HEK293 (cell line): ENCODE results near the gene TNPO3.

Source experiments
- CTCF ChIA-PET: fragments of 350-600 bp; formaldehyde crosslinking; extraction: SDS; loops from one replicate; lab custom pipeline; 2021; ENCODE audit warnings: antibody characterized with exemption; lab: Yijun Ruan, JAX
- POLR2A ChIA-PET: fragments of 300-600 bp; formaldehyde crosslinking; extraction: SDS; loops from one replicate; lab custom pipeline; 2020; ENCODE audit warnings: antibody characterized with exemption, inconsistent platforms; lab: Yijun Ruan, JAX
- H3K27ac ChIP-seq: fragments of 200-500 bp; sonication (Bioruptor generic); 2 replicates; pipeline ENCODE4 v1.5.1; 2014; ENCODE audit warnings: low read depth, low read length, control low read depth, inconsistent platforms; ENCODE audit errors: extremely low read depth
- H3K36me3 ChIP-seq, 2 experiments: fragments of 200-500 bp in 1 of 2; sonication (Bioruptor generic) in 1 of 2; 1 replicate in 1 of 2; 2 replicates in 1 of 2; pipeline ENCODE4 v1.5.1; 2014 to 2017; ENCODE audit warnings: inconsistent platforms in 2 of 2, low read length in 2 of 2; ENCODE audit not compliant: control insufficient read depth in 2 of 2, insufficient read depth in 1 of 2
- H3K4me1 ChIP-seq: fragments of 200-500 bp; sonication (Bioruptor generic); 2 replicates; pipeline ENCODE4 v1.5.1; 2014; ENCODE audit warnings: mild to moderate bottlenecking, low read length, inconsistent platforms; ENCODE audit not compliant: control insufficient read depth, insufficient read depth
- H3K4me3 ChIP-seq: 2 replicates; pipeline ENCODE4 v1.5.1; 2011; ENCODE audit warnings: low read depth, mild to moderate bottlenecking, control low read depth, low read length, moderate library complexity
- H3K9me3 ChIP-seq: fragments of 200-500 bp; sonication (Bioruptor generic); 2 replicates; pipeline ENCODE4 v1.5.1; 2014; ENCODE audit warnings: low read depth, low read length, inconsistent platforms; ENCODE audit not compliant: control insufficient read depth, insufficient read depth
- FEZF1 ChIP-seq: fragments of 450-650 bp; formaldehyde crosslinking; IDR thresholded peaks from 2 replicates; pipeline ENCODE4 v1.5.1; 2016; ENCODE audit warnings: missing biosample characterization, missing genetic modification characterization
- GLIS1 ChIP-seq: fragments of 450-650 bp; formaldehyde crosslinking; IDR thresholded peaks from 2 replicates; pipeline ENCODE4 v1.5.1; 2016; ENCODE audit warnings: missing biosample characterization, missing genetic modification characterization
- KLF16 ChIP-seq: fragments of 450-650 bp; formaldehyde crosslinking; IDR thresholded peaks from 2 replicates; pipeline ENCODE4 v1.5.1; 2017; ENCODE audit warnings: missing biosample characterization, missing genetic modification characterization
- OSR2 ChIP-seq: fragments of 450-650 bp; formaldehyde crosslinking; IDR thresholded peaks from 2 replicates; pipeline ENCODE4 v1.5.1; 2016; ENCODE audit warnings: missing biosample characterization, missing genetic modification characterization
- SCRT1 ChIP-seq: fragments of 450-650 bp; formaldehyde crosslinking; IDR thresholded peaks from 2 replicates; pipeline ENCODE4 v1.5.1; 2016; ENCODE audit warnings: missing biosample characterization, missing genetic modification characterization, borderline replicate concordance
- WT1 ChIP-seq: fragments of 450-650 bp; formaldehyde crosslinking; IDR thresholded peaks from 2 replicates; pipeline ENCODE4 v1.5.1; 2016; ENCODE audit warnings: missing biosample characterization, missing genetic modification characterization
- YY1 ChIP-seq: fragments of 450-650 bp; formaldehyde crosslinking; IDR thresholded peaks from 2 replicates; pipeline ENCODE4 v1.5.1; 2018; ENCODE audit warnings: missing biosample characterization, missing genetic modification characterization
- YY2 ChIP-seq: fragments of 450-650 bp; formaldehyde crosslinking; IDR thresholded peaks from 2 replicates; pipeline ENCODE4 v1.5.1; 2016; ENCODE audit warnings: missing biosample characterization, missing genetic modification characterization
- ZBTB8A ChIP-seq: fragments of 450-650 bp; formaldehyde crosslinking; IDR thresholded peaks from 2 replicates; pipeline ENCODE4 v1.5.1; 2016; ENCODE audit warnings: missing biosample characterization, missing genetic modification characterization
- ZFP69B ChIP-seq: fragments of 450-650 bp; formaldehyde crosslinking; IDR thresholded peaks from 2 replicates; pipeline ENCODE4 v1.5.1; 2016; ENCODE audit warnings: missing biosample characterization, missing genetic modification characterization
- ZNF2 ChIP-seq: fragments of 450-650 bp; formaldehyde crosslinking; IDR thresholded peaks from 2 replicates; pipeline ENCODE4 v1.5.1; 2016; ENCODE audit warnings: missing biosample characterization, missing genetic modification characterization
- ZNF24 ChIP-seq: fragments of 450-650 bp; formaldehyde crosslinking; IDR thresholded peaks from 2 replicates; pipeline ENCODE4 v1.5.1; 2016; ENCODE audit warnings: missing biosample characterization, missing genetic modification characterization
- ZNF280D ChIP-seq: fragments of 450-650 bp; formaldehyde crosslinking; IDR thresholded peaks from 2 replicates; pipeline ENCODE4 v1.5.1; 2016; ENCODE audit warnings: missing biosample characterization, missing genetic modification characterization
- ZNF404 ChIP-seq: fragments of 450-650 bp; formaldehyde crosslinking; IDR thresholded peaks from 2 replicates; pipeline ENCODE4 v1.5.1; 2017; ENCODE audit warnings: missing biosample characterization, missing genetic modification characterization
- ZNF416 ChIP-seq: fragments of 450-650 bp; formaldehyde crosslinking; IDR thresholded peaks from 2 replicates; pipeline ENCODE4 v1.5.1; 2016; ENCODE audit warnings: missing biosample characterization, missing genetic modification characterization
- ZNF433 ChIP-seq: fragments of 450-650 bp; formaldehyde crosslinking; IDR thresholded peaks from 2 replicates; pipeline ENCODE4 v1.5.1; 2016; ENCODE audit warnings: missing biosample characterization, missing genetic modification characterization, low read depth
- ZNF510 ChIP-seq: fragments of 450-650 bp; formaldehyde crosslinking; IDR thresholded peaks from 2 replicates; pipeline ENCODE4 v1.5.1; 2018; ENCODE audit warnings: mild to moderate bottlenecking, missing genetic modification characterization, missing biosample characterization; ENCODE audit not compliant: insufficient replicate concordance
- ZNF544 ChIP-seq: fragments of 450-650 bp; formaldehyde crosslinking; IDR thresholded peaks from 2 replicates; pipeline ENCODE4 v1.5.0; 2017; ENCODE audit warnings: missing biosample characterization, missing genetic modification characterization
- ZNF560 ChIP-seq: fragments of 450-650 bp; formaldehyde crosslinking; IDR thresholded peaks from 2 replicates; pipeline ENCODE4 v1.5.1; 2017; ENCODE audit warnings: missing biosample characterization, missing genetic modification characterization, borderline replicate concordance
- ZNF561 ChIP-seq: fragments of 450-650 bp; IDR thresholded peaks from 2 replicates; pipeline ENCODE4 v1.5.1; 2018; ENCODE audit warnings: missing biosample characterization, missing genetic modification characterization, borderline replicate concordance
- ZNF658 ChIP-seq: fragments of 450-650 bp; formaldehyde crosslinking; IDR thresholded peaks from 2 replicates; pipeline ENCODE4; 2016; ENCODE audit warnings: missing biosample characterization, missing genetic modification characterization
- ZNF660 ChIP-seq: fragments of 450-650 bp; IDR thresholded peaks from 2 replicates; pipeline ENCODE4 v1.5.1; 2018; ENCODE audit warnings: missing biosample characterization, mild to moderate bottlenecking, missing genetic modification characterization
- ZNF768 ChIP-seq: fragments of 450-650 bp; formaldehyde crosslinking; IDR thresholded peaks from 2 replicates; pipeline ENCODE4 v1.5.1; 2018; ENCODE audit warnings: missing biosample characterization, mild to moderate bottlenecking, missing genetic modification characterization
- ZNF785 ChIP-seq: fragments of 450-650 bp; formaldehyde crosslinking; IDR thresholded peaks from 2 replicates; pipeline ENCODE4 v1.5.1; 2016; ENCODE audit warnings: missing biosample characterization, missing genetic modification characterization
- TF ChIP-seq, protein P1 (sequence below): fragments of 450-650 bp; formaldehyde crosslinking; IDR thresholded peaks from 2 replicates; pipeline ENCODE4 v1.5.1; 2017; ENCODE audit warnings: missing biosample characterization, missing genetic modification characterization
- TF ChIP-seq, protein P2 (sequence below): fragments of 450-650 bp; formaldehyde crosslinking; IDR thresholded peaks from 2 replicates; pipeline ENCODE4 v1.5.1; 2016; ENCODE audit warnings: missing biosample characterization, missing genetic modification characterization
- TF ChIP-seq, protein P3 (sequence below): fragments of 450-650 bp; formaldehyde crosslinking; IDR thresholded peaks from 2 replicates; pipeline ENCODE4 v1.5.1; 2016; ENCODE audit warnings: missing biosample characterization, missing genetic modification characterization

The TNPO3 gene

DNA sequence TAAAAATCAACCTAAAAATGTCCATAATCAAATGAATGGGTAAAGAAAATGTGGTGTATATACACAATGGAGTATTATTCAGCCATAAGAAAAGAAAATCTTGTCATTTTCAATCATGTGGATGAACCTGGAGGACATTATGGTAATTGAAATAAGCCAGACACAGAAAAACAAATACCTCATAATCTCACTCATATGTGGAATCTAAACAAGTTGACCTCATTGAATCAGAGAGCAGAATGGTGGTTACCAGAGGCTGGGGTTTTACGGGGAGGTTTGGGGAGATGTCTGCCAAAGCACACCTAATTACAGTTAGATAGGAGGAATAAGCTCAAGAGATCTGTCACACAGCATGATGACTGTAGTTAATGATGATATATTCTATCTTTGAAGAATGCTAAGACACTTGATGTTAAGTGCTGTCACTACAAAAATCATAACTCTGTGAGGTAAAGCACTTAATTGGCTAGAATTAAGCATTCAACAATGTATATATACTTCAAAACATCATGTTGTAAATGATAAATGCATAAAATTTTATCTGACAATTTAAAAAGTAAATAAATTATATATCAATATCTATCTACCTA lies 39.1 kb upstream of the TNPO3 start:
- Histone ChIP-seq H3K4me1 (no peaks in the 10 kb centered on the region), H3K9me3 (no peaks in the 10 kb centered on the region), H3K36me3 (no peaks in the 10 kb centered on the region), H3K27ac (no peak overlapping the region), H3K4me3 (no peak overlapping the region)
- ChIA-PET CTCF (interaction anchor here (0.6 kb wide), 1 partner anchor 618 kb away, joined by 3 read pairs; the partner anchor contains the start of gene METTL2B), POLR2A (no interaction called here)
- TF ChIP-seq GLIS1 (tag by site-specific recombination) (no peak), ZNF658 (no peak), WT1 (tag by site-specific recombination) (peak; percentile 46; the same call in 1 of the 2 replicates), ZNF24 (tag by site-specific recombination) (no peak), ZNF561 (no peak), SCRT1 (tag by site-specific recombination) (no peak), KLF16 (no peak), ZNF768 (0 out of 2 replicates have a peak, but pooled peaks have one; percentile 22), OSR2 (tag by site-specific recombination) (peak; percentile 37; the same call in 1 of the 2 replicates), ZNF433 (tag by site-specific recombination) (no peak), ZNF544 (no peak), YY2 (tag by site-specific recombination) (no peak)
- TF ChIP-seq, protein P1, sequence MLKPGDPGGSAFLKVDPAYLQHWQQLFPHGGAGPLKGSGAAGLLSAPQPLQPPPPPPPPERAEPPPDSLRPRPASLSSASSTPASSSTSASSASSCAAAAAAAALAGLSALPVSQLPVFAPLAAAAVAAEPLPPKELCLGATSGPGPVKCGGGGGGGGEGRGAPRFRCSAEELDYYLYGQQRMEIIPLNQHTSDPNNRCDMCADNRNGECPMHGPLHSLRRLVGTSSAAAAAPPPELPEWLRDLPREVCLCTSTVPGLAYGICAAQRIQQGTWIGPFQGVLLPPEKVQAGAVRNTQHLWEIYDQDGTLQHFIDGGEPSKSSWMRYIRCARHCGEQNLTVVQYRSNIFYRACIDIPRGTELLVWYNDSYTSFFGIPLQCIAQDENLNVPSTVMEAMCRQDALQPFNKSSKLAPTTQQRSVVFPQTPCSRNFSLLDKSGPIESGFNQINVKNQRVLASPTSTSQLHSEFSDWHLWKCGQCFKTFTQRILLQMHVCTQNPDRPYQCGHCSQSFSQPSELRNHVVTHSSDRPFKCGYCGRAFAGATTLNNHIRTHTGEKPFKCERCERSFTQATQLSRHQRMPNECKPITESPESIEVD (tag by site-specific recombination) = peak; percentile 22; the same call in 1 of the 2 replicates
- TF ChIP-seq, protein P2, sequence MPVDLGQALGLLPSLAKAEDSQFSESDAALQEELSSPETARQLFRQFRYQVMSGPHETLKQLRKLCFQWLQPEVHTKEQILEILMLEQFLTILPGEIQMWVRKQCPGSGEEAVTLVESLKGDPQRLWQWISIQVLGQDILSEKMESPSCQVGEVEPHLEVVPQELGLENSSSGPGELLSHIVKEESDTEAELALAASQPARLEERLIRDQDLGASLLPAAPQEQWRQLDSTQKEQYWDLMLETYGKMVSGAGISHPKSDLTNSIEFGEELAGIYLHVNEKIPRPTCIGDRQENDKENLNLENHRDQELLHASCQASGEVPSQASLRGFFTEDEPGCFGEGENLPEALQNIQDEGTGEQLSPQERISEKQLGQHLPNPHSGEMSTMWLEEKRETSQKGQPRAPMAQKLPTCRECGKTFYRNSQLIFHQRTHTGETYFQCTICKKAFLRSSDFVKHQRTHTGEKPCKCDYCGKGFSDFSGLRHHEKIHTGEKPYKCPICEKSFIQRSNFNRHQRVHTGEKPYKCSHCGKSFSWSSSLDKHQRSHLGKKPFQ (tag by site-specific recombination) = no peak

DNA sequence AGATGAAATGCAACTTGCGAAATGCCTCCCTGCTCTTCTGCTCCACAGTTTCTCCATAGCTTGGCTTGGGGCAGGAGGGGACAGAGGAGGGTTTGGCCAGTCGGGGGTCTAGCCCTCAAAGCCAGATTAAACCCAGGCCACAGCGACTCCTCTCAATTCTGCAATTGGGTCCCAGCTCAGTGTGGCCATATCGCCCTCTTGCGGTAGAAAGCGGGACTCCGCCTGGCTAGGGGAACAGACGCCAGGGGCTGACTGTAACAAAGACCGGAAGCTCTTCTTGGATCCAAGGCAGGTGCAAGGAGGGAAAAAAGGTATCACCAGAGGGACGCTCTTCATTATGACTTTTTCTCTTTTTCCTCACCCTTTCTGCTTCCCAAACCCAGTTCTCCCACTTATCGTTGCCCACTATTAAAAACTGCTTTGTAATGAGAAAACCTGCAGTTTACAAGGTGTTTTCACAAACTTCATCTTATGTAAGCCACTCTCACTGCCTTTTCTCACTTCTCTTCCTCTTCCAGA lies 36.6 kb upstream of the TNPO3 start:
- CTCF ChIA-PET = interaction anchor here (0.6 to 3.1 kb wide), 78 partner anchors 10 to 1252 kb away, joined by 3 to 19 read pairs (median 4); partner anchors contain the start of genes ATP6V1F, IRF5, TNPO3 and TSPAN33
- Histone ChIP-seq H3K27ac (no peak overlapping the region), H3K4me3 (no peak overlapping the region), H3K36me3 (no peaks in the 10 kb centered on the region), H3K9me3 (no peaks in the 10 kb centered on the region), H3K4me1 (no peaks in the 10 kb centered on the region)
- POLR2A ChIA-PET = interaction anchor here (1.0 to 1.9 kb wide), 2 partner anchors 37 to 149 kb away, joined by 3 to 15 read pairs; partner anchors contain the start of gene TNPO3
- TF ChIP-seq ZNF280D (tag by site-specific recombination) (no peak), ZNF560 (tag by site-specific recombination) (no peak), ZBTB8A (tag by site-specific recombination) (no peak), ZNF2 (tag by site-specific recombination) (no peak), ZNF785 (tag by site-specific recombination) (no peak), ZNF416 (tag by site-specific recombination) (no peak), GLIS1 (tag by site-specific recombination) (no peak), ZNF660 (peak; percentile 34; the same call in 1 of the 2 replicates), ZNF404 (tag by site-specific recombination) (no peak), YY1 (tag by site-specific recombination) (no peak), ZFP69B (no peak), FEZF1 (tag by site-specific recombination) (no peak), ZNF510 (no peak)
- TF ChIP-seq, protein P3, sequence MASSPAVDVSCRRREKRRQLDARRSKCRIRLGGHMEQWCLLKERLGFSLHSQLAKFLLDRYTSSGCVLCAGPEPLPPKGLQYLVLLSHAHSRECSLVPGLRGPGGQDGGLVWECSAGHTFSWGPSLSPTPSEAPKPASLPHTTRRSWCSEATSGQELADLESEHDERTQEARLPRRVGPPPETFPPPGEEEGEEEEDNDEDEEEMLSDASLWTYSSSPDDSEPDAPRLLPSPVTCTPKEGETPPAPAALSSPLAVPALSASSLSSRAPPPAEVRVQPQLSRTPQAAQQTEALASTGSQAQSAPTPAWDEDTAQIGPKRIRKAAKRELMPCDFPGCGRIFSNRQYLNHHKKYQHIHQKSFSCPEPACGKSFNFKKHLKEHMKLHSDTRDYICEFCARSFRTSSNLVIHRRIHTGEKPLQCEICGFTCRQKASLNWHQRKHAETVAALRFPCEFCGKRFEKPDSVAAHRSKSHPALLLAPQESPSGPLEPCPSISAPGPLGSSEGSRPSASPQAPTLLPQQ (tag by site-specific recombination) = no peak
